Vagina (tissue), 2 donors: ENCODE measurements around the gene LRRC74A. TPM values are rescaled to one million over a fixed set of nuclear protein-coding genes. Genes with fewer than 3 reads are reported as not detected.

Experiments used
- DNase-seq, 2 donors: peaks; one replicate each; pipeline ENCODE4 v3.0.0-alpha.2; 2017; ENCODE audit errors: extremely low spot score in 2 of 2
- H3K27ac ChIP-seq: fragments of 200-600 bp; sonication (generic); one replicate; pipeline ENCODE4 v1.5.1; 2019
- H3K27me3 ChIP-seq: fragments of 200-600 bp; sonication (generic); one replicate; pipeline ENCODE4 v1.5.1; 2019
- H3K36me3 ChIP-seq, 2 donors: fragments of 200-600 bp; sonication (generic); one replicate each; pipeline ENCODE4 v1.5.1; 2017 to 2019
- H3K4me1 ChIP-seq: fragments of 200-600 bp; sonication (generic); one replicate; pipeline ENCODE4 v1.5.1; 2019
- H3K4me3 ChIP-seq, 2 donors: fragments of 200-600 bp; sonication (generic); 1 replicate in 1 of 2; 2 replicates in 1 of 2; pipeline ENCODE4 v1.5.1; 2016 to 2019
- H3K9me3 ChIP-seq: fragments of 200-600 bp; sonication (generic); one replicate; pipeline ENCODE4 v1.5.1; 2019
- CTCF ChIP-seq, 3 experiments: fragments of 450-650 bp in 2 of 3; fragments of 200-600 bp in 1 of 3; sonication (generic) in 1 of 3; IDR thresholded peaks; one replicate each; pipeline ENCODE4 v1.5.1; 2017 to 2019; ENCODE audit warnings: antibody characterized with exemption in 3 of 3, mild to moderate bottlenecking in 2 of 3, moderate library complexity in 2 of 3
- POLR2A ChIP-seq, 2 donors: fragments of 450-650 bp; IDR thresholded peaks; one replicate each; pipeline ENCODE4 v1.6.1; 2017; ENCODE audit warnings: antibody characterized with exemption in 2 of 2, mild to moderate bottlenecking in 2 of 2, moderate library complexity in 2 of 2
- POLR2AphosphoS5 ChIP-seq, 2 donors: sonication (generic); formaldehyde crosslinking; IDR thresholded peaks; one replicate each; pipeline ENCODE4 v1.9.0; 2017; ENCODE audit warnings: antibody characterized with exemption in 2 of 2, mild to moderate bottlenecking in 2 of 2, low read depth in 1 of 2; ENCODE audit not compliant: insufficient read depth in 1 of 2
- intact Hi-C: fragments of 100-400 bp; cut with DNase I; formaldehyde crosslinking; loops from one replicate; pipeline ENCODE4 v1.15.1; 2023
- total RNA-seq: library from RNA; depleted of rRNA; stranded (reverse); fragments of >200 nt; gene quantifications from one replicate; pipeline ENCODE4 v1.2.3, GENCODE V29; 2016

LRRC74A gene
- total RNA-seq, 1 donor from 2014 or later: not detected

GRCh38 chr14:76781648-76782051, 44.6 kb upstream of the LRRC74A start:
- DNase-seq: peak in 1 of 2 donors; percentile 72
- Histone ChIP-seq H3K27me3 (no peaks in the 10 kb centered on the region), H3K4me3 (no peak overlapping the region), H3K4me1 (peaks cover 20% of the 10 kb centered on the region), H3K9me3 (no peaks in the 10 kb centered on the region), H3K36me3 (peaks cover 0 to 18% of the 10 kb centered on the region in 2 donors), H3K27ac (no peak overlapping the region)
- no peak for TF ChIP-seq CTCF (IDR thresholded peaks at IDR 0.05)
- no peak for TF ChIP-seq POLR2AphosphoS5 (IDR thresholded peaks at IDR 0.05; ENCODE audit: insufficient read depth in 1 of 2, low read depth in 1 of 2)
- TF ChIP-seq POLR2A (IDR thresholded peaks at IDR 0.05): no peak
- intact Hi-C loops: no loop called here

DNA sequence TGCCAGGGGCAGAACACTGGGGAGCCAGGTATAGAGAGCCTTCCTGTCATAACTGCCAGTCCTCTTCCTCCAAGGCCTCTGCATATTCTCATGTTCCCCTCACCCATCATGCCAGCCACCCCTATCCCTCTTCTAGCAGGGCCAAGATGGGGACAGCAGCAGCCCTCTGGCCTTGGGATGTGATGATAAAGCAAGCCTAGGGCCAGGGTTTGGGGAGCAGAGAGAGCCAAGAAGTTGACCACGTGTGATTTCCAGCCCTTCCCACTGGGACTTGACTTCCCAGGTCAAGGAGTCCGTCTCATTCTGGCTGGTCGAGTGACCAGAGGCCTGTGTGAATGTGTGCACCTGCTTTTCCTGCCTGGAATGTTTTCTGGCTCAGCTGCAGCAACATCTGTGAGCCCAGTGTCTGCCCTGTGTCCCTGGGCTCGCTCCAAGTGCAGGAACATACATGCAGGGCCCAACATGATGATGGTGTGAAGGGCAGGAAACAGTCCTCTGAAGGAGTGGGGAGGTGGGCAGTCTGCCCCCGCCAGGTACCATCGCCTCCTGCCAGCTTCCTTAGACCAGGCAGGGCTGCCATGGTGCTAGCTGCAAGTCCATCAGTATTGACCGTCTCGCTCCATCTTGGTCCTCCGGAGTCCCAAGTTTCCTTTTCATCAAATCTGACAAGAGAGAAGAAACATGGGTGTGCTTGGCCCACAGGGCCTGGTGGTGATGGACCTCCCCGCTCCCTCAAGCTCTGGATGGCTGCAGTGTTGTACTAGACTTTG, 43.9 kb upstream of the LRRC74A start:
- peak in 1 of 2 donors; percentile 55 for DNase-seq
- Histone ChIP-seq H3K4me1 (peaks cover 20% of the 10 kb centered on the region), H3K27me3 (no peaks in the 10 kb centered on the region), H3K36me3 (peaks cover 0 to 23% of the 10 kb centered on the region in 2 donors), H3K9me3 (no peaks in the 10 kb centered on the region), H3K27ac (no peak overlapping the region), H3K4me3 (no peak overlapping the region)
- intact Hi-C loops: no loop called here
- TF ChIP-seq CTCF (IDR thresholded peaks at IDR 0.05): no peak
- no peak for TF ChIP-seq POLR2AphosphoS5 (IDR thresholded peaks at IDR 0.05; ENCODE audit: insufficient read depth in 1 of 2, low read depth in 1 of 2)
- TF ChIP-seq POLR2A (IDR thresholded peaks at IDR 0.05): no peak

DNA sequence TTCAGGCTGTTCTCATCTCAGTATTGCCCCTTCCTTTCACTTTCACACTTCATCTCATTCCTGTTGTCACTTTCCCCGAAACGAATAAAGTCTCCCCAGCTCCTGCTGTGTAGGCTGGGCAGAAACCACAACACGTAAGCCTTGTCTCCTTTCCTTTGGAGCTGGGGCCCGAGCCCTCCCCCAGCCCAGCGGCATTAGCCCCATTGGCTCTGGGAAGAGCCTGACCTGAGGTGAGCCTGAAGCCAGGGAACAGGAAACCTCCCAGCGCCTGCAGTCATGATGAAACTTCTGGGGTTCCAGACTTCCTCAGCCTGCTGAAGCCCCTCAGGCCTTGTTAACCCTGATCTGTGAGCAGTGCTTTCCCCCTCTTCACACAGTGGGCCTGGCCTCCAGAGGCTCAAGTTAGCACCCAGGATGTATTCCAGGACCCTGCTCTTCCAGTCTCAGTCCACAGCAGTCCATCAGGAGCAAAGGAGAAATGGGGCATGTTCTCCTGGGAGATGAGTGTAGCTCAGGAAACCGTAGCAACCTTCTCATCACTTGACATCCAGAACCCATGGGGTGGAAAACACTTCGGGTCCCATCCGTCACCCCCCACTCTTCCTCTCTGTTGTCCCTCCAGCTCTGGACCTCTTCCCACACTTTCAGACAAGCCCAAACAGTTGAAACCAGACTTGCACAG, 43.2 kb upstream of the LRRC74A start:
- H3K27me3 ChIP-seq: no peaks in the 10 kb centered on the region
- H3K4me1 ChIP-seq: peaks cover 20% of the 10 kb centered on the region
- intact Hi-C loops: no loop called here
- DNase-seq: peak; percentile 25 to 74
- H3K27ac ChIP-seq: no peak overlapping the region
- peaks cover 0 to 31% of the 10 kb centered on the region in 2 donors for H3K36me3 ChIP-seq
- TF ChIP-seq POLR2A (IDR thresholded peaks at IDR 0.05): no peak
- TF ChIP-seq POLR2AphosphoS5 (IDR thresholded peaks at IDR 0.05; ENCODE audit: insufficient read depth in 1 of 2, low read depth in 1 of 2): no peak
- no peak for TF ChIP-seq CTCF (IDR thresholded peaks at IDR 0.05)
- H3K9me3 ChIP-seq: no peaks in the 10 kb centered on the region
- no peak overlapping the region for H3K4me3 ChIP-seq

DNA sequence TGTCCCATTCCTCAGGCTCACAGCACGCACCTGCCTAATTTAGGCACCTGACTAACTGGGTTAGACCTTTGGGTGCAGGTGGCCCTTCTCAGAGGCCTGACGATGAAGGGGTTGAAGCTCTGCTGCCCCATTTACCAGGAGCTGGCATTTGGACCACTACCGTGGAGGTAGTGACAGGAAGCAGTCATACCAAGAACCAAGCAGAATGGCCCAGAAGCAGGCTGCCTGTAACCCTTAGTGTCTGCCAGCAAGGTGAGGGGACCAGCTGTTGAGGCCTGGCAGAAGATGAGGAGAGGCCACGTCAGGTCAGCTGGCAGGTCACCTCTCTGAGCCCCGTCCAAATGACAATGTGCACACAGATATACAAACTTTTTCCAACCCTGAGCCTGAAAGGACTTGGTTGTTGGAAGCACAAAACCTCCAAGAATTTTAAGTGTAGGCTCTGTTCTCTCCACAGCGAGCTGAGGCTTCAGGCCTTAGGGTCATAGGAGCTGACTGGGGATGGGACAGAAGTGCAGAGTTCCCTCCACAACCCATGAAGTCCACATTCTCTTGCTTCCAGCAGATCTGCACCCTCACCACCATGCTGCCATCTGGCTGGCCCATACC, 41.8 kb upstream of the LRRC74A start:
- no peaks in the 10 kb centered on the region for H3K9me3 ChIP-seq
- DNase-seq: peak; percentile 77 to 82
- H3K4me1 ChIP-seq: peaks cover 20% of the 10 kb centered on the region
- intact Hi-C loops: no loop called here
- H3K4me3 ChIP-seq: no peak overlapping the region
- no peaks in the 10 kb centered on the region for H3K27me3 ChIP-seq
- no peak for TF ChIP-seq POLR2A (IDR thresholded peaks at IDR 0.05)
- no peak for TF ChIP-seq CTCF (IDR thresholded peaks at IDR 0.05)
- TF ChIP-seq POLR2AphosphoS5 (IDR thresholded peaks at IDR 0.05; ENCODE audit: insufficient read depth in 1 of 2, low read depth in 1 of 2): no peak
- peaks cover 0 to 35% of the 10 kb centered on the region in 2 donors for H3K36me3 ChIP-seq
- H3K27ac ChIP-seq: no peak overlapping the region
